Peyer's patch (tissue), 4 donors: ENCODE results near the gene MEPCE.
A peak's percentile ranks its signal among the peaks of the same experiment; 100 is the strongest.

ENCODE experiments used
- POLR2A ChIP-seq, 2 donors: fragments of 450-650 bp; IDR thresholded peaks; one replicate each; pipeline ENCODE4 v1.5.1; 2017; ENCODE audit warnings: antibody characterized with exemption in 2 of 2, mild to moderate bottlenecking in 2 of 2, moderate library complexity in 2 of 2
- TF ChIP-seq, protein P1 (sequence below), 6 experiments: fragments of 450-650 bp in 4 of 6; fragments of 200-600 bp in 2 of 6; sonication (generic) in 1 of 6; IDR thresholded peaks; one replicate each; pipeline ENCODE4 v1.5.1; 2017 to 2019; ENCODE audit warnings: antibody characterized with exemption in 6 of 6, mild to moderate bottlenecking in 3 of 6, moderate library complexity in 1 of 6

DNA sequence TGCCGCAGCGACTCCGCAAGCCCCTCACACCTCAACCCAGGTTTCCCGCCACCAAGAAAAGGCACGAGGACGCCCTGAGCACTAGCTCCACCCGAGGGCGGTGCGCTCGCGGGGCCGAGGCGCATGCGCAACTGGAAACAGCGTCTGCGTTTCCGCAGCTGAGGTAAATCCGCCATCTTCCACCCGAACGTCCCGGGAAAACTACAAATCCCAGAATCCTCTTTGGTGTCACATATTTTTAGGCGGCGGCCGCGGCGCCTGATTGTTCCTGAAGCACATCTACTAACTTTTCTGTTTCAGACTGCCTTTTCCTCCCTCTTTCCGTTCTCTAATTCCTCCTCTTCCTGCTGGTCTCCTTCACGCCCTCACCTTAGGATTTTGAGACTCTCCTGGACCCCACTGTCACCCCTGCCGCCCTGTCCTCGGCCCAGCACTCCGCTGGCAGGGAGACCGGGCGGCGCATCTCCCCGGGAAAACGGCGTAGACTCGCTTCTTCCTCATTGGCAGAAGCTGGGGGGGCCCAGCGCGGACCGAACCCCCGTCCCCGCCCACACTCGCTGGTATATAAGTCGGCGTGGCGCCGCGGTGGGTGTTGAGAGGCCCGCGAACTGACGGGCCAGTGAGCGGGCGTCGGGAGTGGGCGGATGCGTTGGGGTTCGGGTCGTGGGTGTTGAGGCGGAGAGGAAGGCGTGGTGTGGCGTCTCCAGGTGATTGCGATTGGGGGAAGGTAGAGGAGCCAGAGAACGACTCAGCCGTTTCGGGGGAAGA is 1.2 kb upstream of the MEPCE start, which contains the start of gene ZCWPW1:
- TF ChIP-seq, protein P1, sequence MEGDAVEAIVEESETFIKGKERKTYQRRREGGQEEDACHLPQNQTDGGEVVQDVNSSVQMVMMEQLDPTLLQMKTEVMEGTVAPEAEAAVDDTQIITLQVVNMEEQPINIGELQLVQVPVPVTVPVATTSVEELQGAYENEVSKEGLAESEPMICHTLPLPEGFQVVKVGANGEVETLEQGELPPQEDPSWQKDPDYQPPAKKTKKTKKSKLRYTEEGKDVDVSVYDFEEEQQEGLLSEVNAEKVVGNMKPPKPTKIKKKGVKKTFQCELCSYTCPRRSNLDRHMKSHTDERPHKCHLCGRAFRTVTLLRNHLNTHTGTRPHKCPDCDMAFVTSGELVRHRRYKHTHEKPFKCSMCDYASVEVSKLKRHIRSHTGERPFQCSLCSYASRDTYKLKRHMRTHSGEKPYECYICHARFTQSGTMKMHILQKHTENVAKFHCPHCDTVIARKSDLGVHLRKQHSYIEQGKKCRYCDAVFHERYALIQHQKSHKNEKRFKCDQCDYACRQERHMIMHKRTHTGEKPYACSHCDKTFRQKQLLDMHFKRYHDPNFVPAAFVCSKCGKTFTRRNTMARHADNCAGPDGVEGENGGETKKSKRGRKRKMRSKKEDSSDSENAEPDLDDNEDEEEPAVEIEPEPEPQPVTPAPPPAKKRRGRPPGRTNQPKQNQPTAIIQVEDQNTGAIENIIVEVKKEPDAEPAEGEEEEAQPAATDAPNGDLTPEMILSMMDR (IDR thresholded peaks at IDR 0.05) = peak in 1 of 6 experiments; percentile 12
- peak; percentile 100 for TF ChIP-seq POLR2A (IDR thresholded peaks at IDR 0.05)
